MCF 10A (cell line): ENCODE data around the gene SS18. TPM values are rescaled to one million over a fixed set of nuclear protein-coding genes. Genes with fewer than 3 reads are reported as not detected.
"Not testable (repeated sequence)": the region's sequence is repeated elsewhere in the genome, so short reads cannot be mapped to it uniquely, and the experiment has no call there.

ENCODE experiments used
- Bru-seq: library from RNA; stranded (reverse); fragments of 400-500 nt; gene quantifications from one replicate; lab custom pipeline; 2021; lab: Mats Ljungman, UMichigan
- BruChase-seq, 2 experiments: library from RNA; stranded (reverse); fragments of 400-500 nt; gene quantifications; one replicate each; lab custom pipeline; 2021; lab: Mats Ljungman, UMichigan
- BruUV-seq: library from RNA; stranded (reverse); fragments of 400-500 nt; replicated peaks from 2 replicates; lab custom pipeline; 2021; lab: Mats Ljungman, UMichigan
- CTCF ChIA-PET: fragments of 300-600 bp; sonication (Branson Sonifier 250); formaldehyde crosslinking; extraction: SDS; loops from one replicate; lab custom pipeline; 2021; ENCODE audit warnings: antibody characterized with exemption, inconsistent platforms; lab: Yijun Ruan, JAX
- POLR2A ChIA-PET: fragments of 300-600, 350-650 bp; sonication (Branson Sonifier 250); formaldehyde crosslinking; extraction: SDS; loops from one replicate; lab custom pipeline; 2020; ENCODE audit warnings: antibody characterized with exemption, inconsistent platforms; lab: Yijun Ruan, JAX
- DNase-seq: peaks from one replicate; pipeline ENCODE4 v3.0.0-alpha.2; 2018; ENCODE audit not compliant: unreplicated experiment
- H3K27ac Mint-ChIP-seq: one replicate; pipeline ENCODE4 v1.8.0; 2022; ENCODE audit warnings: mild to moderate bottlenecking, low read depth, mixed read lengths; ENCODE audit not compliant: unreplicated experiment
- H3K27me3 Mint-ChIP-seq: one replicate; pipeline ENCODE4 v1.8.0; 2022; ENCODE audit warnings: mixed read lengths; ENCODE audit not compliant: insufficient read depth, unreplicated experiment
- H3K36me3 Mint-ChIP-seq: one replicate; pipeline ENCODE4 v1.8.0; 2022; ENCODE audit warnings: mild to moderate bottlenecking, moderate library complexity, mixed read lengths; ENCODE audit not compliant: insufficient read depth, unreplicated experiment
- H3K4me1 Mint-ChIP-seq: one replicate; pipeline ENCODE4 v1.8.0; 2022; ENCODE audit warnings: mixed read lengths; ENCODE audit not compliant: insufficient read depth, unreplicated experiment
- H3K4me3 Mint-ChIP-seq: one replicate; pipeline ENCODE4 v1.8.0; 2022; ENCODE audit warnings: mild to moderate bottlenecking, moderate library complexity, mixed read lengths; ENCODE audit not compliant: unreplicated experiment
- H3K9me3 Mint-ChIP-seq: one replicate; pipeline ENCODE4 v1.8.0; 2022; ENCODE audit warnings: mixed read lengths; ENCODE audit not compliant: unreplicated experiment
- CTCF ChIP-seq: fragments of 200-600 bp; IDR thresholded peaks from one replicate; pipeline ENCODE4 v1.8.0; 2022; ENCODE audit warnings: antibody characterized with exemption, mild to moderate bottlenecking; ENCODE audit not compliant: unreplicated experiment
- intact Hi-C: fragments of 100-400 bp; cut with micrococcal nuclease; formaldehyde crosslinking; loops from 2 replicates; pipeline ENCODE4 v1.14.1; 2022
- long read RNA-seq: library from polyadenylated mRNA; stranded (forward); transcript quantifications from one replicate; pipeline ENCODE4 v2.0.0, GENCODE V29; 2022
- total RNA-seq: library from RNA; stranded (reverse); gene quantifications from 2 replicates; pipeline ENCODE4 v1.2.3, GENCODE V29; 2022

SS18 gene
- total RNA-seq (89.9 and 103 TPM in 2 replicates), Bru-seq, nascent RNA (percentile 92 among the genes with signal in this experiment), BruChase-seq, experiment 1, labeled RNA remaining after a 6-hour chase (percentile 92 among the genes with signal in this experiment), BruChase-seq, experiment 2, labeled RNA remaining after a 2-hour chase (percentile 93 among the genes with signal in this experiment)
- long read RNA-seq, transcript SS18-201 (10 exons, 1,836 nt): major isoform, 123 of 214 reads
- long read RNA-seq, transcript SS18-203 (11 exons, 3,414 nt): minor isoform, 25 of 214 reads
- long read RNA-seq, partial matches to known transcripts: 8 of 214 reads
- long read RNA-seq, other reads (novel, unspliced or antisense): 52 of 214 reads

- H3K4me3 Mint-ChIP-seq: peak within 1 kb of the TSS; percentile 89
- ChIA-PET POLR2A (interaction anchor here (0.8 to 3.2 kb wide), 11 partner anchors 7 to 657 kb away, joined by 3 to 28 read pairs (median 6); partner anchors contain the start of gene TAF4B), CTCF (interaction anchor here (0.5 to 1.0 kb wide), 3 partner anchors 70 to 462 kb away, joined by 3 to 4 read pairs (median 3); no protein-coding TSS in a partner anchor)
- H3K36me3 Mint-ChIP-seq: peaks cover 7% of the 10 kb centered on the region
- peak; percentile 95 for DNase-seq
- intact Hi-C loops: no loop called here
- H3K27me3 Mint-ChIP-seq: no peaks in the 10 kb centered on the region
- no peak for TF ChIP-seq CTCF
- peaks cover 18% of the 10 kb centered on the region for H3K4me1 Mint-ChIP-seq
- peak within 1 kb of the TSS; percentile 86 for H3K27ac Mint-ChIP-seq
- H3K9me3 Mint-ChIP-seq: no peaks in the 10 kb centered on the region
- BruUV-seq: no TSS peak
Observed at GRCh38 chr18:26090130-26091046, at the start of gene SS18. Gene SS18 (minus strand): TSS chr18:26090613. CDS start chr18:26090569, 44 bp downstream.

- H3K36me3 Mint-ChIP-seq: no peaks in the 10 kb centered on the region
- intact Hi-C loops: no loop called here
- DNase-seq: no peak
- no peak overlapping the region for H3K4me3 Mint-ChIP-seq
- H3K4me1 Mint-ChIP-seq: no peaks in the 10 kb centered on the region
- BruUV-seq: no TSS peak
- H3K9me3 Mint-ChIP-seq: no peaks in the 10 kb centered on the region
- H3K27me3 Mint-ChIP-seq: no peaks in the 10 kb centered on the region
- CTCF ChIA-PET: no interaction called here
- POLR2A ChIA-PET: interaction anchor here (0.6 kb wide), 1 partner anchor 28 kb away, joined by 3 read pairs; no protein-coding TSS in a partner anchor
- no peak for TF ChIP-seq CTCF
- no peak overlapping the region for H3K27ac Mint-ChIP-seq
Observed at GRCh38 chr18:26135548-26135947, 45.1 kb upstream of the SS18 start.

- Mint-ChIP-seq H3K27me3 (no peaks in the 10 kb centered on the region), H3K36me3 (no peaks in the 10 kb centered on the region), H3K4me3 (no peak overlapping the region), H3K4me1 (no peaks in the 10 kb centered on the region), H3K27ac (no peak overlapping the region), H3K9me3 (no peaks in the 10 kb centered on the region)
- intact Hi-C loops: no loop called here
- no TSS peak for BruUV-seq
- ChIA-PET CTCF (no interaction called here), POLR2A (no interaction called here)
- DNase-seq: no peak
- TF ChIP-seq CTCF: no peak
Observed at GRCh38 chr18:26134107-26134506, 43.7 kb upstream of the SS18 start.

- no peaks in the 10 kb centered on the region for H3K36me3 Mint-ChIP-seq
- no peak within 1 kb of the TSS for H3K27ac Mint-ChIP-seq
- intact Hi-C loops: no loop called here
- no peak for DNase-seq
- no peaks in the 10 kb centered on the region for H3K9me3 Mint-ChIP-seq
- H3K4me1 Mint-ChIP-seq: no peaks in the 10 kb centered on the region
- ChIA-PET POLR2A (no interaction called here), CTCF (no interaction called here)
- no peak for TF ChIP-seq CTCF
- no peaks in the 10 kb centered on the region for H3K27me3 Mint-ChIP-seq
- no peak within 1 kb of the TSS for H3K4me3 Mint-ChIP-seq
- BruUV-seq: no TSS peak
Observed at GRCh38 chr18:26133652-26134051, 43.2 kb upstream of the SS18 start, which contains the start of gene PSMA8. Gene PSMA8 (plus strand): TSS chr18:26133869. CDS start chr18:26133966, 97 bp downstream.

- intact Hi-C loops, H3K36me3 Mint-ChIP-seq, H3K4me3 Mint-ChIP-seq, H3K9me3 Mint-ChIP-seq, DNase-seq, BruUV-seq, POLR2A ChIA-PET, CTCF ChIA-PET, H3K27me3 Mint-ChIP-seq, H3K4me1 Mint-ChIP-seq, H3K27ac Mint-ChIP-seq: not testable (repeated sequence)
Observed at GRCh38 chr18:26128192-26128591, 37.8 kb upstream of the SS18 start.
